Thyroid gland (tissue), 4 donors: ENCODE results near the gene UTP14A.

Source experiments
- CTCF ChIP-seq, 6 experiments: fragments of 200-600 bp in 3 of 6; fragments of 450-650 bp in 3 of 6; sonication (generic) in 3 of 6; IDR thresholded peaks; one replicate each; pipeline ENCODE4 v1.5.1; 2016 to 2019; ENCODE audit warnings: antibody characterized with exemption in 6 of 6, mild to moderate bottlenecking in 2 of 6, inconsistent platforms in 1 of 6, moderate library complexity in 1 of 6
- POLR2A ChIP-seq, 2 donors: fragments of 450-650 bp; IDR thresholded peaks; one replicate each; pipeline ENCODE4 v1.6.1; 2017; ENCODE audit warnings: antibody characterized with exemption in 2 of 2, mild to moderate bottlenecking in 2 of 2, moderate library complexity in 1 of 2

GRCh38 chrX:129932016-129932820 lies 26.3 kb downstream of the UTP14A start:
- no peak for TF ChIP-seq CTCF (IDR thresholded peaks at IDR 0.05)
- TF ChIP-seq POLR2A (IDR thresholded peaks at IDR 0.05), result no peak
